Measurements from ENCODE around the gene TPM1. TPM values are rescaled to one million over a fixed set of nuclear protein-coding genes. Genes with fewer than 3 reads are reported as not detected.

Gene TPM1
- total RNA-seq, 1 experiment from 2014 or later, result 22.5 TPM

DNA sequence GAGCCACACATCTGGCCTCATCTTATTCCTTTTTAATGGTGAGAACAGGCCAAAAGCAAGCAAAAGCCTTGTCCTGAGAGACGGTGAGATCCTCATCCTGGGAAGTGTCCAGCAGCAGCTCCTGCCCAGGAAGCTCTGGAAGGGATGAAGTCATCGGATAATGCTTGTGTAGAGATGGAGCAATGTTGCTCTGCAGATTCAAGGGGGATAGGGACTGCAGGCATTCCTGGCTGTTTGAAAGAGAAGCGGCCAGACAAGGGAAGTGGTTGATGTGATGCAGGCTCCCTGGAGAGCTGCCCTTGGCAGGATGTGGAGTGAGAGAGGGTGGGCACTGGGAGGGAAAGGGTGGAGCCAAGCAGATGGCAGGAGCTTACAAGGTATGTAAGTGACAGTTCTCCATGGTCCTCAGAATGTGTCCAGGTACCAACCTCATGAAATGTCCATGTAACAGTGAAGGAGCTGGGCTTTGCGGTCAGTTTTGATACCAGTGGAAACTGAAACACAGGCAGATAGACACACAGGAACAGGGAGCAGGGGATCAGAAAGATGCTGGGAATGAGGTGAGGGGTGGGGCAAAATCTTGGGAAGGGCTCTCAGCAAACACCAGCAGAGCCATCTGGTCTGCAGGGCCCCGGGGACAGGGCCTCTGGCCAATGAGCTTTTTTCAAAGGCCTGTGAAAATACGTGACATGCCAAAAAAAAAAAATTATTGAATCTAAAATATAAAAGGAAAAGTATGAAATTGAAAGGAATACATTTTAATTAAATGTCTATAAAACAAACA is 46.9 kb downstream of the TPM1 start:
- ATAC-seq (no peak), DNase-seq (ENCODE audit: low read depth, low spot score) (no peak)
- intact Hi-C loops (cut with micrococcal nuclease), result no loop called here
- no peak overlapping the region for H3K27ac ChIP-seq (ENCODE audit: low read depth, low read length)
- BruUV-seq (replicated peaks), result no TSS peak
- H3K4me1 ChIP-seq (ENCODE audit: control insufficient read depth in 1 of 2, insufficient read depth in 2 of 2, low read length in 2 of 2), result no peaks in the 10 kb centered on the region
- H3K36me3 ChIP-seq (ENCODE audit: control insufficient read depth in 1 of 2, insufficient read depth in 2 of 2, low read length in 2 of 2), result no peaks in the 10 kb centered on the region
- no peaks in the 10 kb centered on the region for H4K20me1 ChIP-seq (ENCODE audit: insufficient read depth)
- no peak overlapping the region for H3K4me3 ChIP-seq (replicated peaks in 1 of 2; ENCODE audit: low read depth in 1 of 2, low read length in 2 of 2)
- H3K9me3 ChIP-seq (ENCODE audit: control insufficient read depth in 1 of 2, insufficient read depth in 1 of 2, low read depth in 1 of 2, low read length in 2 of 2), result no peaks in the 10 kb centered on the region
- CTCF ChIA-PET, result interaction anchor here (3.6 kb wide), 1 partner anchor 41 kb away, joined by 18 read pairs; no protein-coding TSS in a partner anchor
- RAD21 ChIA-PET (ENCODE audit: low non-redundant PET in 1 of 2, low total read pairs in 2 of 2, uncharacterized antibody in 2 of 2, unreplicated experiment in 2 of 2), result no interaction called here
- H3K9me2 ChIP-seq (ENCODE audit: insufficient read depth), result no peaks in the 10 kb centered on the region
- H3K4me2 ChIP-seq (ENCODE audit: low read length), result no peak overlapping the region
- no peak overlapping the region for H2AFZ ChIP-seq (ENCODE audit: low read depth, low read length, poor library complexity, severe bottlenecking)
- H3K79me2 ChIP-seq (ENCODE audit: insufficient read depth, low read length), result no peaks in the 10 kb centered on the region
- no peaks in the 10 kb centered on the region for H3K27me3 ChIP-seq (ENCODE audit: insufficient read depth, low read length)
- no peak overlapping the region for H3K9ac ChIP-seq (ENCODE audit: low read length)
- TF ChIP-seq SP1 (IDR thresholded peaks at IDR 0.05; ENCODE audit: low read depth) (no peak), CEBPB (IDR thresholded peaks at IDR 0.05; ENCODE audit: low read depth) (no peak), JUND (IDR thresholded peaks at IDR 0.05) (no peak), FOSL1 (IDR thresholded peaks at IDR 0.05; ENCODE audit: low read depth) (no peak), CTCF (IDR thresholded peaks at IDR 0.05 in 2 of 3, conservative IDR thresholded peaks at IDR 0.05 in 1 of 3; ENCODE audit: borderline replicate concordance in 1 of 3, insufficient read depth in 1 of 3, low read depth in 2 of 3, low read length in 2 of 3) (no peak), SRF (IDR thresholded peaks at IDR 0.05; ENCODE audit: low read depth) (no peak), SIN3A (IDR thresholded peaks at IDR 0.05; ENCODE audit: low read depth) (no peak), EGR1 (IDR thresholded peaks at IDR 0.05; ENCODE audit: low read depth) (no peak), RAD21 (IDR thresholded peaks at IDR 0.05; ENCODE audit: low read depth) (no peak), CBX3 (IDR thresholded peaks at IDR 0.05; ENCODE audit: low read depth) (no peak), TCF7L2 (IDR thresholded peaks at IDR 0.05; ENCODE audit: borderline replicate concordance, extremely low read depth, insufficient read depth, insufficient read length) (no peak), POLR2AphosphoS5 (IDR thresholded peaks at IDR 0.05; ENCODE audit: low read depth, low read length) (no peak), POLR2A (IDR thresholded peaks at IDR 0.05; ENCODE audit: borderline replicate concordance, extremely low read depth, insufficient read depth, insufficient read length) (no peak), ZNF274 (IDR thresholded peaks at IDR 0.05; ENCODE audit: low read depth, low read length) (no peak)
- TF ChIP-seq, protein P1, sequence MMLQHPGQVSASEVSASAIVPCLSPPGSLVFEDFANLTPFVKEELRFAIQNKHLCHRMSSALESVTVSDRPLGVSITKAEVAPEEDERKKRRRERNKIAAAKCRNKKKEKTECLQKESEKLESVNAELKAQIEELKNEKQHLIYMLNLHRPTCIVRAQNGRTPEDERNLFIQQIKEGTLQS (IDR thresholded peaks at IDR 0.05), result no peak
- POLR2A ChIA-PET, result no interaction called here

All from HCT116 (cell line).